ENCODE data around the gene RTKN.
A peak's percentile ranks its signal among the peaks of the same experiment; 100 is the strongest.
"Not testable (repeated sequence)": the region's sequence is repeated elsewhere in the genome, so short reads cannot be mapped to it uniquely, and the experiment has no call there.

RTKN gene

GRCh38 chr2:74438248-74438647 lies 3.5 kb downstream of the RTKN start:
- DNase-seq, result no peak

GRCh38 chr2:74436848-74437695 lies 4.7 kb downstream of the RTKN start:
- DNase-seq, result no peak

GRCh38 chr2:74436111-74436805 lies 5.5 kb downstream of the RTKN start:
- no peak for DNase-seq

GRCh38 chr2:74430502-74430901 lies 11.2 kb downstream of the RTKN start:
- DNase-seq, result no peak

- no peak for DNase-seq
Observed at GRCh38 chr2:74429487-74430451, 12.0 kb downstream of the RTKN start.

GRCh38 chr2:74428675-74429074 lies 13.1 kb downstream of the RTKN start:
- DNase-seq, result no peak

- no peak for DNase-seq
Observed at GRCh38 chr2:74427551-74427950, 14.2 kb downstream of the RTKN start.

GRCh38 chr2:74426181-74426758 lies 15.5 kb downstream of the RTKN start:
- DNase-seq, result no peak

GRCh38 chr2:74425523-74425922 lies 16.2 kb downstream of the RTKN start:
- no peak for DNase-seq

- DNase-seq, result no peak
Observed at GRCh38 chr2:74424995-74425406, 16.7 kb downstream of the RTKN start.

GRCh38 chr2:74424139-74424992 lies 17.4 kb downstream of the RTKN start:
- DNase-seq, result no peak

- DNase-seq, result no peak
Observed at GRCh38 chr2:74423231-74424095, 18.3 kb downstream of the RTKN start.

- DNase-seq, result peak; percentile 89
Observed at GRCh38 chr2:74421221-74421870, 20.4 kb downstream of the RTKN start, which contains the start of the genes C2orf81 and WDR54. TSS of gene C2orf81 (minus strand) at chr2:74421619. CDS start at chr2:74421560, 59 bp downstream. TSS of gene WDR54 (plus strand) at chr2:74421730. CDS start at chr2:74422154, 424 bp downstream.

GRCh38 chr2:74420443-74421103 lies 21.2 kb downstream of the RTKN start:
- DNase-seq, result not testable (repeated sequence)

GRCh38 chr2:74420006-74420405 lies 21.7 kb downstream of the RTKN start:
- DNase-seq, result no peak

GRCh38 chr2:74419345-74419744 lies 22.4 kb downstream of the RTKN start:
- no peak for DNase-seq

- DNase-seq, result no peak
Observed at GRCh38 chr2:74418312-74418711, 23.4 kb downstream of the RTKN start.

GRCh38 chr2:74417763-74418162 lies 24.0 kb downstream of the RTKN start:
- DNase-seq, result no peak

GRCh38 chr2:74417197-74417596 lies 24.5 kb downstream of the RTKN start:
- DNase-seq, result no peak

All from activated CD4-positive, alpha-beta T cell treated with anti-CD3 and anti-CD28 coated beads for 1 hour (primary cell).